Pancreas (tissue), 10 donors: ENCODE data around the gene LTB4R2. TPM values are rescaled to one million over a fixed set of nuclear protein-coding genes. Genes with fewer than 3 reads are reported as not detected.
A peak's percentile ranks its signal among the peaks of the same experiment; 100 is the strongest.

Source experiments
- ATAC-seq, 4 donors: fragments of 200-7000 bp; cut with Tn5 transposase; one replicate each; pipeline versions ENCODE4 v1.8.0 to v1.9.1; 2020; ENCODE audit warnings: mild to moderate bottlenecking in 4 of 4, moderate library complexity in 4 of 4
- DNase-seq, 6 donors: peaks; one replicate each; pipeline ENCODE4 v3.0.0-alpha.2; 2020
- FAIRE-seq: peaks from 2 replicates; lab custom pipeline; 2012; peaks lifted over from hg19 to GRCh38; lab: Jason Lieb, UNC
- H3K27ac ChIP-seq, 4 donors: fragments of 200-600 bp; sonication (generic); 1 replicate in 3 of 4; 2 replicates in 1 of 4; pipeline versions ENCODE4 v1.5.0 to v1.8.0; 2020
- H3K27me3 ChIP-seq, 4 donors: fragments of 200-600 bp; one replicate each; pipeline ENCODE4 v1.8.0; 2021
- H3K36me3 ChIP-seq, 3 donors: fragments of 200-600 bp; sonication (generic) in 1 of 3; one replicate each; pipeline versions ENCODE4 v1.5.0 to v1.8.0; 2020 to 2021
- H3K4me1 ChIP-seq, 3 donors: fragments of 200-600 bp; one replicate each; pipeline ENCODE4 v1.8.0; 2021
- H3K4me3 ChIP-seq, 4 donors: fragments of 200-600 bp; sonication (generic) in 2 of 4; one replicate each; pipeline versions ENCODE4 v1.5.0 to v1.8.0; 2020 to 2021
- H3K9me3 ChIP-seq, 4 donors: fragments of 200-600 bp; one replicate each; pipeline ENCODE4 v1.8.0; 2021
- CTCF ChIP-seq, 4 donors: fragments of 200-600 bp; sonication (generic) in 3 of 4; IDR thresholded peaks; one replicate each; pipeline versions ENCODE4 v1.5.0 to v1.8.0; 2021; ENCODE audit warnings: antibody characterized with exemption in 4 of 4
- WGBS, 2 donors: extraction: QIAGEN DNeasy Blood & Tissue Kit; methylation state at CpG; one replicate each; pipeline ENCODE4 v1.1.7; 2013; 5-methylcytosine and 5-hydroxymethylcytosine counted together
- intact Hi-C, 3 donors: fragments of 100-400 bp; cut with DNase I; formaldehyde crosslinking; loops; one replicate each; pipeline versions ENCODE4 v1.11.1 to v1.14.2; 2022
- polyA plus RNA-seq, 2 donors: library from polyadenylated mRNA; stranded (reverse); fragments of 200-250 nt; gene quantifications; one replicate each; pipeline ENCODE4 v1.2.3, GENCODE V29; 2013
- total RNA-seq, 6 donors: library from RNA; stranded (reverse); fragmentation: NEBNext Ultra II Directional in 4 of 6; extraction: Animal tissue kit (Norgen Biotek cat#: 25700) in 4 of 6; gene quantifications; one replicate each; pipeline versions ENCODE4 v1.2.1 to v1.2.4, GENCODE V29; 2021 to 2023
- donor health status: healthy with polysubstance abuse.
- donor health status: DM: no; HTN: no; CAD: no; lungs with moderate emphysema.
- donor health status: DM: no; HTN: no; CAD: no.
- donor health status: control.
- donor health status: control.
- donor health status: Bipolar disorder and iron deficiency.
- donor health status: DM: yes; HTN: yes; CAD: no.
- donor health status: DM: no; HTN: no; CAD: no.
- donor health status: DM: no; HTN: no; CAD: no.
- donor health status: DM: yes; HTN: yes; CAD: no.

Gene LTB4R2
- total and polyA plus RNA-seq, 8 donors: 0.73 to 3.1 (median 2.2) TPM

DNA sequence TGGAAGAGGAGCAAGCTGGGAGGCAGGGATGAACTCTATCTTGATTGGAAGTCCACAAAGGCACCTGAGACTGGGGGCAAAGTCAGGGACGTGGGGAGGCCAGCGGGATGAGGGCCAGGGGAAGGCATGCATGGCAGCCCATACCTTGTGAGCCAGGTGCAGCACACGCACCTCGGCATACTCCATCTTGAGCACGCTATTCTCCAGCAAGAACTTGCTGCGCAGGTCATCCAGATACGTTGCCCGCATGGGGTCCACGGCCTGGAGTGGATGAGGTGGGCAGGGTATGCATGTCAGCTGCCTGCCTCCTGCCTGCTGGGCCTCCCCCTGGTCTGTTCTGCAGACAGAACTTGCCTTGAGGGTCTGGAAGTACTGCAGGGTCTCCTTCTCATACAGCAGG, 42.4 kb upstream of the LTB4R2 start:
- Histone ChIP-seq H3K4me1 (peaks cover 0 to 8% (median 4%) of the 10 kb centered on the region in 3 donors), H3K9me3 (no peaks in the 10 kb centered on the region), H3K4me3 (no peak overlapping the region), H3K27me3 (no peaks in the 10 kb centered on the region), H3K27ac (no peak overlapping the region), H3K36me3 (peaks cover 0 to 18% (median 0%) of the 10 kb centered on the region in 3 donors)
- TF ChIP-seq CTCF (IDR thresholded peaks at IDR 0.05): no peak
- FAIRE-seq (no peak), DNase-seq (peak in 2 of 6 donors; percentile 20 to 50), ATAC-seq (no peak)
- intact Hi-C loops: no loop called here
- WGBS, 2 donors: 89 to 93% methylated on average over 9 of the region's 9 CpGs

DNA sequence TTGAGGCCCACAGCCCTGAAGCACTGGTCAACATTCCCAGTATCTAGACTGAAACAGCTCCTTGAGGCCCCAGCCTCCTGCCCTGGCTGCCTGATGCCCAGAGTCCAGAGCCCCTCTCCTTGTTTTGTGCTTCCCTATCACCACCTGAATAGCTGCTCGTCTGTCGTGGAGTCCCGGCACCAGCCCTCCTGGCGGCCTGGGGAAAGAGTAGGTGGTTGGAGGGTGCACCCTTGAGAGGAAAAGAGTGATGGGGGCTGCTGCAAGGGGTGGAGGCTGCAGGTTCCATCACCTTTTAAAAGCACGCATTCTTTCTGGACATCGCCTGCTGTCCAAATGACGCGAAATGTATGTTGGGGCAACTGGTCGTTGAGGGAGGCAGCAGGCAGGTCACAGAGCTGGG, 41.7 kb upstream of the LTB4R2 start:
- no peak for TF ChIP-seq CTCF (IDR thresholded peaks at IDR 0.05)
- FAIRE-seq: no peak

DNA sequence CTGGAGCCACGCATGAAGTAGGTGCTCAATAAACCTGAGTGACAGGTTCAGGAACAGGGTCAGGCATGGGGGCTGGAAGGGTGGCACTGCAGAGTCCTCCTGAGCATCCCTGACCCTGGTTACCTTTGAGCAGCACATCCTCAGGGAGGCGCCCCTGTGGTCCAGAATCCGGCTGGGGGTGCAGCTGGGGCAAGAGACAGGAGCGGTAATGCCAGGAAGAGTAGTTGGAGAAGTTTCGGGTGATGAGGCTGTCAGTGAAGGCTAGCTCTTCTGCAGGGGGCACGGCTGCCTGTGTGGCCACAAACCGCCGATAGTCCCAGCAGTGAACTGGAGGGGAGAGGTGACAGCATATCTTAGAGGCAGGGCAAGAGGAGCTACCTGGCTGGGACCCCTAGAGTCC, 40.6 kb upstream of the LTB4R2 start:
- no peak for TF ChIP-seq CTCF (IDR thresholded peaks at IDR 0.05)
- no peaks in the 10 kb centered on the region for H3K27me3 ChIP-seq
- DNase-seq (peak in 2 of 6 donors; percentile 9 to 33), FAIRE-seq (no peak), ATAC-seq (no peak)
- H3K4me3 ChIP-seq: no peak overlapping the region
- intact Hi-C loops: no loop called here
- peaks cover 11 to 22% (median 18%) of the 10 kb centered on the region in 3 donors for H3K4me1 ChIP-seq
- 94 to 96% methylated on average over 8 of the region's 8 CpGs for WGBS, 2 donors
- no peaks in the 10 kb centered on the region for H3K9me3 ChIP-seq
- H3K27ac ChIP-seq: no peak overlapping the region
- H3K36me3 ChIP-seq: peaks cover 0 to 18% (median 0%) of the 10 kb centered on the region in 3 donors

More for the DNA sequence above, 41.7 kb upstream of the LTB4R2 start:
- H3K4me1 ChIP-seq: peaks cover 3 to 15% (median 11%) of the 10 kb centered on the region in 3 donors
- H3K36me3 ChIP-seq: peaks cover 0 to 18% (median 0%) of the 10 kb centered on the region in 3 donors
- H3K9me3 ChIP-seq: no peaks in the 10 kb centered on the region
- DNase-seq (peak in 2 of 6 donors; percentile 14 to 44), ATAC-seq (no peak)
- intact Hi-C loops: no loop called here
- H3K4me3 ChIP-seq: no peak overlapping the region
- no peak overlapping the region for H3K27ac ChIP-seq
- no peaks in the 10 kb centered on the region for H3K27me3 ChIP-seq
- 91 to 94% methylated on average over 9 of the region's 9 CpGs for WGBS, 2 donors

- Histone ChIP-seq H3K9me3 (no peaks in the 10 kb centered on the region), H3K27ac (no peak overlapping the region), H3K4me3 (no peak overlapping the region), H3K27me3 (no peaks in the 10 kb centered on the region), H3K36me3 (peaks cover 0 to 18% (median 0%) of the 10 kb centered on the region in 3 donors), H3K4me1 (peaks cover 11 to 22% (median 18%) of the 10 kb centered on the region in 3 donors)
- ATAC-seq (no peak), FAIRE-seq (no peak), DNase-seq (peak in 2 of 6 donors; percentile 34 to 69)
- WGBS, 2 donors: 92 to 96% methylated on average over 14 of the region's 14 CpGs
- intact Hi-C loops: no loop called here
- TF ChIP-seq CTCF (IDR thresholded peaks at IDR 0.05): no peak
Measured at GRCh38 chr14:24269910-24270536, 39.9 kb upstream of the LTB4R2 start.

DNA sequence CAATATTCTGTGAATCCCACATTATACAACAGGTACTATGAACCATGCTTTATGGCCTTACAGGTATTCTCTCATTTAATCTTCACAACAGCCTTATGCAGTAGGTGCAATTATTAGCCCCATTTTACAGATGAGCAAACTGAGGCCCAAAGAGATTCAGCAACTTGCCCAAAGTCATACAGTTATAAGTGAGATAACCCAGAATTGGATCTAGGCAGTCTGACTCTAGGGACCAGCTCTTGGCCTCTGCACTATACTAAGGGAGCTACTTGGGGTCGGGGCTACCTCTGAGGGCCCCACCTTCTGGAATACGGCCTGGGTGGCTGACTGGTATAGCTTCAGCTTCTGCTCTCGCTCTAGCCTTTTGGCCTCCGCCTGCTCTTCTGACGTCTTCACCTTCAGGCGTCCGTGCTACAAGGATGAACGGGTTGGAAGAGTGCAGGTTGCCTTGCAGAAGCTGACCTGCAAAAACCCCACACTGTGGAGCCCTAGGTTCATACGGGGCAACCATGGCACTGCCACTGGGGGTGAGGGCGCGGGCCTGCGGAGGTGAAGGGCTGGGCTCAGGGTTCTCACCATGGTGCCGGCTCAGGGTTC, 39.3 kb upstream of the LTB4R2 start:
- TF ChIP-seq CTCF (IDR thresholded peaks at IDR 0.05): no peak
- Histone ChIP-seq H3K4me1 (peaks cover 11 to 25% (median 18%) of the 10 kb centered on the region in 3 donors), H3K27me3 (no peaks in the 10 kb centered on the region), H3K4me3 (peak overlapping the region; percentile 48 to 99 (median 90)), H3K36me3 (peaks cover 0 to 18% (median 0%) of the 10 kb centered on the region in 3 donors), H3K27ac (peak overlapping the region; percentile 90 to 98 (median 96)), H3K9me3 (no peaks in the 10 kb centered on the region)
- FAIRE-seq: no peak
- ATAC-seq: peak in 3 of 4 donors; percentile 1 to 4 (median 3)
- intact Hi-C loops: no loop called here
- 12% methylated on average over 13 of the region's 13 CpGs for WGBS, 2 donors
- no peak for DNase-seq
